Keratinocyte (primary cell): ENCODE results near the gene CCNJ. TPM values are rescaled to one million over a fixed set of nuclear protein-coding genes. Genes with fewer than 3 reads are reported as not detected.

ENCODE experiments used
- DNase-seq: peaks from one replicate; pipeline ENCODE4 v3.0.0-alpha.2; 2011; ENCODE audit warnings: low read depth, missing footprints, low spot score
- FAIRE-seq: peaks from 2 replicates; lab custom pipeline; 2011; peaks lifted over from hg19 to GRCh38; lab: Jason Lieb, UNC
- H2AFZ ChIP-seq: 2 replicates; pipeline ENCODE4 v1.6.0; 2012; ENCODE audit warnings: low read length, control low read depth, inconsistent platforms; ENCODE audit not compliant: control insufficient read depth
- H3K27ac ChIP-seq: 2 replicates; pipeline ENCODE4 v1.5.1; 2011; ENCODE audit warnings: low read length; ENCODE audit not compliant: control insufficient read depth, insufficient read depth
- H3K27me3 ChIP-seq: 3 replicates; pipeline ENCODE4 v1.6.0; 2011; ENCODE audit warnings: low read length; ENCODE audit not compliant: control insufficient read depth, insufficient read depth; ENCODE audit errors: extremely low read depth
- H3K36me3 ChIP-seq, 2 experiments: 2 replicates in 1 of 2; 3 replicates in 1 of 2; pipeline ENCODE4 v1.5.1; 2011; ENCODE audit warnings: low read length in 2 of 2, mild to moderate bottlenecking in 1 of 2; ENCODE audit not compliant: control insufficient read depth in 2 of 2, insufficient read depth in 2 of 2; ENCODE audit errors: extremely low read depth in 1 of 2
- H3K4me1 ChIP-seq: 3 replicates; pipeline ENCODE4 v1.5.1; 2011; ENCODE audit warnings: low read length; ENCODE audit not compliant: control insufficient read depth, insufficient read depth; ENCODE audit errors: extremely low read depth
- H3K4me2 ChIP-seq: 3 replicates; pipeline ENCODE4 v1.6.0; 2011; ENCODE audit warnings: low read depth, low read length; ENCODE audit not compliant: control insufficient read depth, insufficient read depth; ENCODE audit errors: extremely low read depth
- H3K4me3 ChIP-seq, 3 experiments: fragments of 200-600 bp in 1 of 3; sonication (generic) in 1 of 3; 2 replicates in 2 of 3; 3 replicates in 1 of 3; pipeline ENCODE4 v1.5.1; 2011 to 2016; ENCODE audit warnings: low read length in 3 of 3, mild to moderate bottlenecking in 3 of 3, control low read depth in 2 of 3, inconsistent platforms in 1 of 3, low read depth in 1 of 3, mixed read lengths in 1 of 3, mixed run types in 1 of 3, moderate library complexity in 1 of 3; ENCODE audit not compliant: control insufficient read depth in 2 of 3, insufficient read depth in 2 of 3; ENCODE audit errors: extremely low read depth in 1 of 3
- H3K79me2 ChIP-seq: 2 replicates; pipeline ENCODE4 v1.6.0; 2012; ENCODE audit warnings: low read length; ENCODE audit not compliant: control insufficient read depth, insufficient read depth
- H3K9ac ChIP-seq: 3 replicates; pipeline ENCODE4 v1.6.0; 2011; ENCODE audit warnings: low read length; ENCODE audit not compliant: control insufficient read depth, insufficient read depth; ENCODE audit errors: extremely low read depth
- H3K9me1 ChIP-seq: 3 replicates; pipeline ENCODE4 v1.6.0; 2011; ENCODE audit warnings: low read length; ENCODE audit not compliant: control insufficient read depth, insufficient read depth; ENCODE audit errors: extremely low read depth
- H3K9me3 ChIP-seq: 2 replicates; pipeline ENCODE4 v1.5.1; 2012; ENCODE audit warnings: low read depth, low read length; ENCODE audit not compliant: control insufficient read depth
- H4K20me1 ChIP-seq: 3 replicates; pipeline ENCODE4 v1.6.0; 2011; ENCODE audit warnings: low read length; ENCODE audit not compliant: control insufficient read depth, insufficient read depth; ENCODE audit errors: extremely low read depth
- CTCF ChIP-seq, 3 experiments: IDR thresholded peaks in 1 of 3; conservative IDR thresholded peaks in 1 of 3; optimal IDR thresholded peaks in 1 of 3; 2 replicates in 2 of 3; 3 replicates in 1 of 3; pipeline versions ENCODE3 to v1.5.1; 2011; ENCODE audit warnings: low read length in 3 of 3, mild to moderate bottlenecking in 3 of 3, moderate library complexity in 2 of 3, control low read depth in 1 of 3, inconsistent platforms in 1 of 3; ENCODE audit not compliant: insufficient read depth in 2 of 3; ENCODE audit errors: extremely low read depth in 1 of 3
- EZH2 ChIP-seq: IDR thresholded peaks from one replicate; pipeline ENCODE4 v1.6.1; 2012; ENCODE audit warnings: inconsistent platforms, mild to moderate bottlenecking, low read length, moderate library complexity
- dilution Hi-C: fragments of 300-500 bp; cut with MboI; formaldehyde crosslinking; loops from one replicate; pipeline ENCODE4 v1.7.0; 2020; ENCODE audit warnings: low sequenced_read_pairs; ENCODE audit not compliant: extremely low pct_ligation_motif_present
- polyA plus RNA-seq, 5 experiments: library from polyadenylated mRNA; depleted of rRNA in 3 of 5; stranded (reverse) in 3 of 5; stranded (forward) in 1 of 5; unstranded in 1 of 5; fragments of >200 nt; gene quantifications; 1 replicate in 1 of 5; 2 replicates in 3 of 5; 3 replicates in 1 of 5; pipeline versions ENCODE4 v1.2.1 to v1.2.3, GENCODE V29; 2011 to 2012; ENCODE audit warnings: missing spikeins in 2 of 5, low read depth in 1 of 5, low replicate concordance in 1 of 5

CCNJ gene
- polyA plus RNA-seq, 1 donor (not counting 4 experiments of a cell fraction or from before 2014, with no cell fraction given) = 7.8 TPM

GRCh38 chr10:96034625-96035024 is 8.8 kb upstream of the CCNJ start:
- no peaks in the 10 kb centered on the region for H3K9me1 ChIP-seq
- no peaks in the 10 kb centered on the region for H3K27me3 ChIP-seq
- DNase-seq = no peak
- H3K79me2 ChIP-seq = no peaks in the 10 kb centered on the region
- dilution Hi-C loops = no loop called here
- H4K20me1 ChIP-seq = no peaks in the 10 kb centered on the region
- peaks cover 4% of the 10 kb centered on the region for H3K4me1 ChIP-seq
- no peak overlapping the region for H3K9ac ChIP-seq
- H3K9me3 ChIP-seq = no peaks in the 10 kb centered on the region
- no peak overlapping the region for H3K4me3 ChIP-seq
- no peak for FAIRE-seq
- TF ChIP-seq CTCF (optimal IDR thresholded peaks at IDR 0.05 in 1 of 3, IDR thresholded peaks at IDR 0.05 in 1 of 3, conservative IDR thresholded peaks at IDR 0.05 in 1 of 3; ENCODE audit: extremely low read depth in 1 of 3, insufficient read depth in 2 of 3, low read length in 3 of 3) (no peak), EZH2 (no peak)
- no peaks in the 10 kb centered on the region for H3K36me3 ChIP-seq
- H3K27ac ChIP-seq = no peak overlapping the region
- H3K4me2 ChIP-seq = no peak overlapping the region
- H2AFZ ChIP-seq = no peak overlapping the region

- Histone ChIP-seq H3K36me3 (no peaks in the 10 kb centered on the region), H3K27ac (no peak overlapping the region), H3K4me3 (no peak overlapping the region), H3K9ac (no peak overlapping the region), H3K4me2 (no peak overlapping the region), H4K20me1 (no peaks in the 10 kb centered on the region), H3K9me3 (no peaks in the 10 kb centered on the region), H3K4me1 (peaks cover 4% of the 10 kb centered on the region), H3K27me3 (no peaks in the 10 kb centered on the region), H2AFZ (no peak overlapping the region), H3K79me2 (peaks cover 2% of the 10 kb centered on the region), H3K9me1 (no peaks in the 10 kb centered on the region)
- no peak for FAIRE-seq
- dilution Hi-C loops = no loop called here
- DNase-seq = no peak
- TF ChIP-seq EZH2 = no peak
- TF ChIP-seq CTCF (optimal IDR thresholded peaks at IDR 0.05 in 1 of 3, IDR thresholded peaks at IDR 0.05 in 1 of 3, conservative IDR thresholded peaks at IDR 0.05 in 1 of 3; ENCODE audit: extremely low read depth in 1 of 3, insufficient read depth in 2 of 3, low read length in 3 of 3) = no peak
Measured at GRCh38 chr10:96038476-96039387, 4.7 kb upstream of the CCNJ start.
